ENCODE measurements around the gene ZNHIT6. TPM values are rescaled to one million over a fixed set of nuclear protein-coding genes. Genes with fewer than 3 reads are reported as not detected.

The ZNHIT6 gene
- total and polyA plus RNA-seq, 2 of the 8 experiments (the other 6 are each of a cell fraction or from before 2014, with no cell fraction given) = 5.9 to 17.2 TPM

DNA sequence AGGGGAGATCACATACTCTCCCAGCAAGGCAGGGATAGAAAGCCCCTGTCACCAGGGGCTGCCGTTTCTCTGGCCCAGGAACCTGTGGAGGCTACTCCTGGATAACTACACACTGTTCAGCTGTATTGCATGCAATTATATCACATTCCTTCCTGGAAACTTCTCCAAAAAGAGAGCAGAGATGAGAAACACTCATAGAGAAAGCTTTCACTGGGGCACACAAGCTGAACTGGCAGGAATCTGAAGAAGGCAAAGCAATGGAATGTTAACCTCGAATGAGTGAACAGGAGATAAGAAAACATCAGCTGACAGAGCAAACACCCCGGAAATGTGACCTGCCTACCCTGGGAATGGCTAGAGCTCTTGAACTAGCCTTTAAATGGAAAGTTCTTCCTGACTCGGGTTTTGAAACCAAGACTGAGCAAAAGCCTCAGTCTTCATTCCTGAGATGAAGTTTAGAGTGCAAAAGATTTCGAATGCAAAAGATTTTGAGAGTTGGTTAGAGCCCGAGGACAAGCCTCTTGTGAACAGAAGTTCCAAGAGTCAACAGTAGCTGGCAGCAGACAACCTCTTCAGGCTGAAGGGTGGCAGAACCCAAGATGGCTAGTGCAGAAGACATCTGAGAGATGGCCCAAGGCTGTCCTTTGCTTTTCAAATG, 95.4 kb downstream of the ZNHIT6 start:
- ChIA-PET POLR2A (ENCODE audit: partially characterized antibody) (interaction anchor here (0.7 to 3.6 kb wide), 7 partner anchors 10 to 353 kb away, joined by 3 to 30 read pairs (median 3); partner anchors contain the start of genes C1orf52 and CCN1), CTCF (ENCODE audit: partially characterized antibody) (interaction anchor here (0.7 to 5.0 kb wide), 23 partner anchors 9 to 304 kb away, joined by 3 to 42 read pairs (median 4); no protein-coding TSS in a partner anchor)
- H2AK5ac ChIP-seq (ENCODE audit: low read depth, low read length) = no peak overlapping the region
- H3K4me1 ChIP-seq (replicated peaks in 1 of 4; ENCODE audit: control insufficient read depth in 3 of 4, insufficient read depth in 4 of 4, low read length in 3 of 4) = peaks cover under 1 to 10% (median 7%) of the 10 kb centered on the region in 4 experiments; a peak in 5 of 7 replicates
- H4K91ac ChIP-seq (replicated peaks; ENCODE audit: insufficient read length, low read length) = no peak overlapping the region
- no peak overlapping the region for H3K18ac ChIP-seq (ENCODE audit: extremely low read depth, low read length)
- WGBS, 2 experiments (ENCODE audit: extremely low coverage in 1 of 2, insufficient coverage in 1 of 2, insufficient read length in 1 of 2, insufficient replicate concordance in 2 of 2, low coverage in 1 of 2, low lambda C conversion rate in 2 of 2, missing lambda C conversion rate in 1 of 2) = 81% methylated on average over 6 of the region's 6 CpGs; no CpG with 5 or more reads in 1 of the 2 experiments
- no peaks in the 10 kb centered on the region; a peak in 1 of 7 replicates for H3K27me3 ChIP-seq (replicated peaks in 1 of 4; ENCODE audit: control insufficient read depth in 3 of 4, extremely low read depth in 1 of 4, insufficient read depth in 3 of 4, low read length in 3 of 4)
- no peak overlapping the region for H3K4ac ChIP-seq (replicated peaks; ENCODE audit: insufficient read length, low read depth, low read length)
- TF ChIP-seq, protein P1, sequence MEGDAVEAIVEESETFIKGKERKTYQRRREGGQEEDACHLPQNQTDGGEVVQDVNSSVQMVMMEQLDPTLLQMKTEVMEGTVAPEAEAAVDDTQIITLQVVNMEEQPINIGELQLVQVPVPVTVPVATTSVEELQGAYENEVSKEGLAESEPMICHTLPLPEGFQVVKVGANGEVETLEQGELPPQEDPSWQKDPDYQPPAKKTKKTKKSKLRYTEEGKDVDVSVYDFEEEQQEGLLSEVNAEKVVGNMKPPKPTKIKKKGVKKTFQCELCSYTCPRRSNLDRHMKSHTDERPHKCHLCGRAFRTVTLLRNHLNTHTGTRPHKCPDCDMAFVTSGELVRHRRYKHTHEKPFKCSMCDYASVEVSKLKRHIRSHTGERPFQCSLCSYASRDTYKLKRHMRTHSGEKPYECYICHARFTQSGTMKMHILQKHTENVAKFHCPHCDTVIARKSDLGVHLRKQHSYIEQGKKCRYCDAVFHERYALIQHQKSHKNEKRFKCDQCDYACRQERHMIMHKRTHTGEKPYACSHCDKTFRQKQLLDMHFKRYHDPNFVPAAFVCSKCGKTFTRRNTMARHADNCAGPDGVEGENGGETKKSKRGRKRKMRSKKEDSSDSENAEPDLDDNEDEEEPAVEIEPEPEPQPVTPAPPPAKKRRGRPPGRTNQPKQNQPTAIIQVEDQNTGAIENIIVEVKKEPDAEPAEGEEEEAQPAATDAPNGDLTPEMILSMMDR (IDR thresholded peaks at IDR 0.05; ENCODE audit: control extremely low read depth in 1 of 3, insufficient read depth in 1 of 3, low read depth in 1 of 3, low read length in 3 of 3) = peak; percentile 21 to 67 (median 62)
- TF ChIP-seq, protein P2, sequence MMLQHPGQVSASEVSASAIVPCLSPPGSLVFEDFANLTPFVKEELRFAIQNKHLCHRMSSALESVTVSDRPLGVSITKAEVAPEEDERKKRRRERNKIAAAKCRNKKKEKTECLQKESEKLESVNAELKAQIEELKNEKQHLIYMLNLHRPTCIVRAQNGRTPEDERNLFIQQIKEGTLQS (IDR thresholded peaks at IDR 0.05; ENCODE audit: insufficient read depth, low read depth, low read length) = no peak
- TF ChIP-seq YY1 (IDR thresholded peaks at IDR 0.05; ENCODE audit: low read depth, low read length) = 0 out of 2 replicates have a peak, but pooled peaks have one; percentile 46
- TF ChIP-seq RAD21 (IDR thresholded peaks at IDR 0.05 in 1 of 2, conservative IDR thresholded peaks at IDR 0.05 in 1 of 2; ENCODE audit: low read depth in 2 of 2, low read length in 2 of 2) = peak; percentile 76 to 84
- no peak for TF ChIP-seq RFX5 (IDR thresholded peaks at IDR 0.05; ENCODE audit: borderline replicate concordance, low read depth, low read length)
- no peak overlapping the region for H3K14ac ChIP-seq (ENCODE audit: insufficient read length)
- H3K79me1 ChIP-seq (ENCODE audit: low read depth, low read length) = no peaks in the 10 kb centered on the region
- no peak overlapping the region for H3K4me2 ChIP-seq (ENCODE audit: insufficient read depth in 1 of 2, low read depth in 2 of 2, low read length in 2 of 2)
- no peak overlapping the region for H2BK120ac ChIP-seq (replicated peaks; ENCODE audit: low read depth, low read length)
- H4K5ac ChIP-seq (ENCODE audit: insufficient read length, low read depth, low read length) = no peak overlapping the region
- H2BK5ac ChIP-seq (ENCODE audit: low read depth, low read length) = no peak overlapping the region; the same call in 1 of the 2 replicates
- no peak overlapping the region for H3K4me3 ChIP-seq (ENCODE audit: extremely low read depth in 1 of 4, insufficient read depth in 2 of 4, low read depth in 3 of 4, low read length in 4 of 4)
- H3K36me3 ChIP-seq (ENCODE audit: control insufficient read depth in 2 of 4, insufficient read depth in 4 of 4, low read length in 3 of 4) = no peaks in the 10 kb centered on the region
- no peaks in the 10 kb centered on the region for H3K79me2 ChIP-seq (ENCODE audit: control insufficient read depth in 1 of 2, insufficient read depth in 2 of 2, low read length in 2 of 2)
- no peak overlapping the region; the same call in 1 of the 2 replicates for H2BK15ac ChIP-seq (ENCODE audit: low read length)
- FAIRE-seq (no peak), DNase-seq (ENCODE audit: low read depth in 1 of 2, low spot score in 2 of 2) (no peak)
- no peaks in the 10 kb centered on the region for H3K9me3 ChIP-seq (ENCODE audit: insufficient read depth in 2 of 2, low read depth in 1 of 2, low read length in 1 of 2)
- H4K20me1 ChIP-seq (replicated peaks in 1 of 2; ENCODE audit: control insufficient read depth in 1 of 2, insufficient read depth in 2 of 2, low read length in 2 of 2) = no peaks in the 10 kb centered on the region
- H3K23me2 ChIP-seq (ENCODE audit: low read depth, low read length) = peaks cover under 1% of the 10 kb centered on the region
- H2BK12ac ChIP-seq (ENCODE audit: low read depth, low read length) = no peak overlapping the region
- H3K23ac ChIP-seq (ENCODE audit: insufficient read length) = no peak overlapping the region
- no peak overlapping the region; the same call in 1 of the 2 replicates for H2BK20ac ChIP-seq (ENCODE audit: low read length)
- H4K8ac ChIP-seq (ENCODE audit: extremely low read depth, insufficient read depth, low read length) = no peak overlapping the region
- H2AFZ ChIP-seq (ENCODE audit: low read length) = no peak overlapping the region
- H3K56ac ChIP-seq (replicated peaks; ENCODE audit: insufficient read length, low read depth, low read length) = no peak overlapping the region
- no peak overlapping the region for H3K9ac ChIP-seq (replicated peaks in 1 of 4; ENCODE audit: extremely low read depth in 1 of 4, low read depth in 3 of 4, low read length in 3 of 4)
- H3K27ac ChIP-seq (ENCODE audit: low read depth, low read length) = no peak overlapping the region
